WTC11 (cell line): ENCODE measurements around the gene ABHD12. TPM values are rescaled to one million over a fixed set of nuclear protein-coding genes. Genes with fewer than 3 reads are reported as not detected.

Experiments used
- ATAC-seq: fragments of 200-7000 bp; cut with Tn5 transposase; 2 replicates; pipeline ENCODE4 v1.10.0; 2021; ENCODE audit warnings: mild to moderate bottlenecking, moderate library complexity
- CTCF ChIA-PET: fragments of 300-600 bp; sonication (Branson Sonifier 250); formaldehyde crosslinking; loops from one replicate; lab custom pipeline; 2021; ENCODE audit warnings: antibody characterized with exemption; lab: Charles Lee
- POLR2A ChIA-PET: fragments of 350-600 bp; sonication (Branson Sonifier 250); formaldehyde crosslinking; loops from one replicate; lab custom pipeline; 2021; ENCODE audit warnings: antibody characterized with exemption; lab: Charles Lee
- DNase-seq: peaks from one replicate; pipeline ENCODE4 v3.0.0; 2021; ENCODE audit warnings: low spot score
- H3K27ac Mint-ChIP-seq: 2 replicates; pipeline ENCODE4 v1.8.0; 2021; ENCODE audit warnings: mixed read lengths
- H3K27me3 Mint-ChIP-seq: 2 replicates; pipeline ENCODE4 v1.8.0; 2021; ENCODE audit warnings: low read depth, mild to moderate bottlenecking, moderate library complexity, mixed read lengths
- H3K36me3 Mint-ChIP-seq: 2 replicates; pipeline ENCODE4 v1.8.0; 2021; ENCODE audit warnings: mixed read lengths
- H3K4me1 Mint-ChIP-seq: 2 replicates; pipeline ENCODE4 v1.8.0; 2022; ENCODE audit warnings: mixed read lengths
- H3K4me3 Mint-ChIP-seq: 2 replicates; pipeline ENCODE4 v1.8.0; 2021; ENCODE audit warnings: mild to moderate bottlenecking, moderate library complexity, mixed read lengths
- H3K9me3 Mint-ChIP-seq: 2 replicates; pipeline ENCODE4 v1.8.0; 2021; ENCODE audit warnings: mixed read lengths
- AR ChIP-seq: fragments of 250-450 bp; sonication (Bioruptor Pico); IDR thresholded peaks from 2 replicates; pipeline ENCODE4 v1.9.0; 2021; ENCODE audit warnings: mild to moderate bottlenecking
- CTCF ChIP-seq: fragments of 200-600 bp; IDR thresholded peaks from 2 replicates; pipeline ENCODE4 v1.8.0; 2022; ENCODE audit warnings: antibody characterized with exemption
- ETV6 ChIP-seq: sonication (generic); formaldehyde crosslinking; IDR thresholded peaks from 2 replicates; pipeline ENCODE4 v1.8.1; 2022; ENCODE audit warnings: mild to moderate bottlenecking, missing genetic modification reagents
- FOXK1 ChIP-seq: sonication (generic); formaldehyde crosslinking; IDR thresholded peaks from 2 replicates; pipeline ENCODE4 v1.8.0; 2022; ENCODE audit warnings: mild to moderate bottlenecking, moderate library complexity, missing genetic modification reagents
- FOXP1 ChIP-seq: sonication (generic); formaldehyde crosslinking; IDR thresholded peaks from 2 replicates; pipeline ENCODE4 v1.8.0; 2022; ENCODE audit warnings: missing genetic modification reagents, mild to moderate bottlenecking, moderate library complexity, borderline replicate concordance
- HMGA2 ChIP-seq: fragments of 250-450 bp; sonication (Bioruptor Pico); IDR thresholded peaks from 2 replicates; pipeline ENCODE4 v1.4.0; 2021; ENCODE audit warnings: mild to moderate bottlenecking, moderate library complexity
- HMGXB4 ChIP-seq: sonication (generic); formaldehyde crosslinking; IDR thresholded peaks from 2 replicates; pipeline ENCODE4 v1.8.1; 2023; ENCODE audit warnings: mild to moderate bottlenecking, moderate library complexity, missing genetic modification reagents
- JUN ChIP-seq: sonication (generic); formaldehyde crosslinking; IDR thresholded peaks from 2 replicates; pipeline ENCODE4 v1.8.0; 2023; ENCODE audit warnings: mild to moderate bottlenecking, missing genetic modification reagents
- MLX ChIP-seq: sonication (generic); formaldehyde crosslinking; IDR thresholded peaks from 2 replicates; pipeline ENCODE4 v1.8.1; 2023; ENCODE audit warnings: mild to moderate bottlenecking, missing genetic modification reagents, moderate library complexity
- NFATC4 ChIP-seq: fragments of 250-450 bp; sonication (Bioruptor Pico); IDR thresholded peaks from 2 replicates; pipeline ENCODE4 v1.9.0; 2021; ENCODE audit warnings: mild to moderate bottlenecking
- NFE2L1 ChIP-seq: sonication (generic); formaldehyde crosslinking; IDR thresholded peaks from 2 replicates; pipeline ENCODE4 v1.8.1; 2023; ENCODE audit warnings: missing genetic modification reagents
- NR1H2 ChIP-seq: sonication (generic); formaldehyde crosslinking; IDR thresholded peaks from 2 replicates; pipeline ENCODE4 v1.9.0; 2021; ENCODE audit warnings: mild to moderate bottlenecking, moderate library complexity, missing genetic modification reagents
- PRRX2 ChIP-seq: fragments of 250-450 bp; sonication (Bioruptor Pico); IDR thresholded peaks from 2 replicates; pipeline ENCODE4 v1.8.0; 2021; ENCODE audit warnings: mild to moderate bottlenecking
- RORB ChIP-seq: fragments of 250-450 bp; sonication (Bioruptor Pico); IDR thresholded peaks from 2 replicates; pipeline ENCODE4 v1.9.0; 2021; ENCODE audit warnings: mild to moderate bottlenecking
- SOX15 ChIP-seq: fragments of 250-450 bp; sonication (Bioruptor Pico); IDR thresholded peaks from 2 replicates; pipeline ENCODE4 v1.9.0; 2021; ENCODE audit warnings: mild to moderate bottlenecking
- TCF7 ChIP-seq: sonication (generic); formaldehyde crosslinking; IDR thresholded peaks from 2 replicates; pipeline ENCODE4 v1.8.0; 2022; ENCODE audit warnings: mild to moderate bottlenecking, low read depth, missing genetic modification reagents, moderate library complexity
- USF2 ChIP-seq: sonication (generic); formaldehyde crosslinking; IDR thresholded peaks from 2 replicates; pipeline ENCODE4 v1.8.1; 2023; ENCODE audit warnings: mild to moderate bottlenecking, missing genetic modification reagents, moderate library complexity
- ZNF138 ChIP-seq: sonication (generic); formaldehyde crosslinking; conservative IDR thresholded peaks from 2 replicates; pipeline ENCODE4 v1.8.1; 2022; ENCODE audit warnings: mild to moderate bottlenecking, moderate library complexity, missing genetic modification reagents
- ZNF263 ChIP-seq: sonication (generic); formaldehyde crosslinking; IDR thresholded peaks from 2 replicates; pipeline ENCODE4 v1.8.1; 2022; ENCODE audit warnings: low read depth, mild to moderate bottlenecking, moderate library complexity, missing genetic modification reagents
- ZNF396 ChIP-seq: fragments of 250-450 bp; sonication (Bioruptor Pico); IDR thresholded peaks from 2 replicates; pipeline ENCODE4 v1.8.0; 2021; ENCODE audit warnings: mild to moderate bottlenecking, moderate library complexity, borderline replicate concordance
- ZNF671 ChIP-seq: fragments of 250-450 bp; sonication (Bioruptor Pico); IDR thresholded peaks from 2 replicates; pipeline ENCODE4 v1.8.0; 2021; ENCODE audit warnings: mild to moderate bottlenecking
- ZSCAN18 ChIP-seq: fragments of 250-450 bp; sonication (Bioruptor Pico); IDR thresholded peaks from 2 replicates; pipeline ENCODE4 v2.1.2; 2022; ENCODE audit warnings: mild to moderate bottlenecking, moderate library complexity
- total RNA-seq: library from RNA; stranded (reverse); gene quantifications from 3 replicates; pipeline ENCODE4 v1.2.3, GENCODE V29; 2021

ABHD12 gene
- total RNA-seq, 1 experiment from 2014 or later = 63.1 TPM

GRCh38 chr20:25272223-25273000, 118.2 kb downstream of the ABHD12 start:
- Mint-ChIP-seq H3K4me1 (no peaks in the 10 kb centered on the region), H3K36me3 (peaks cover 41% of the 10 kb centered on the region), H3K9me3 (no peaks in the 10 kb centered on the region), H3K27me3 (no peaks in the 10 kb centered on the region), H3K4me3 (no peak overlapping the region)
- POLR2A ChIA-PET = no interaction called here
- TF ChIP-seq TCF7 (CRISPR knock-in tag) (no peak), ZNF671 (CRISPR knock-in tag) (no peak), ZNF138 (CRISPR knock-in tag) (no peak), ZNF263 (no peak), ETV6 (CRISPR knock-in tag) (no peak), JUN (CRISPR knock-in tag) (no peak), PRRX2 (no peak), ZNF396 (CRISPR knock-in tag) (no peak), NFATC4 (CRISPR knock-in tag) (no peak), FOXK1 (CRISPR knock-in tag) (no peak), NFE2L1 (CRISPR knock-in tag) (no peak), NR1H2 (CRISPR knock-in tag) (no peak), AR (CRISPR knock-in tag) (no peak), HMGXB4 (CRISPR knock-in tag) (no peak), FOXP1 (CRISPR knock-in tag) (no peak), MLX (no peak), RORB (CRISPR knock-in tag) (no peak), ZSCAN18 (CRISPR knock-in tag) (no peak)
- TF ChIP-seq, all 79 proteins: peak for 0
- CTCF ChIA-PET = no interaction called here
- peak; percentile 3 for DNase-seq
- no peak overlapping the region for H3K27ac Mint-ChIP-seq
- no peak for ATAC-seq

GRCh38 chr20:25271486-25272222, 119.0 kb downstream of the ABHD12 start:
- H3K27ac Mint-ChIP-seq = no peak overlapping the region
- peak; percentile 2 for DNase-seq
- no peaks in the 10 kb centered on the region for H3K27me3 Mint-ChIP-seq
- ChIA-PET POLR2A (no interaction called here), CTCF (no interaction called here)
- H3K9me3 Mint-ChIP-seq = no peaks in the 10 kb centered on the region
- no peak overlapping the region for H3K4me3 Mint-ChIP-seq
- ATAC-seq = no peak
- H3K36me3 Mint-ChIP-seq = peaks cover 35% of the 10 kb centered on the region
- no peaks in the 10 kb centered on the region for H3K4me1 Mint-ChIP-seq
- TF ChIP-seq CTCF (no peak), HMGA2 (CRISPR knock-in tag) (no peak), USF2 (CRISPR knock-in tag) (no peak), FOXK1 (CRISPR knock-in tag) (no peak), AR (CRISPR knock-in tag) (no peak), SOX15 (CRISPR knock-in tag) (no peak)
